Measurements from ENCODE around the gene CPA1. TPM values are rescaled to one million over a fixed set of nuclear protein-coding genes. Genes with fewer than 3 reads are reported as not detected.

Gene CPA1
- total RNA-seq, 1 experiment from 2014 or later: not detected

DNA sequence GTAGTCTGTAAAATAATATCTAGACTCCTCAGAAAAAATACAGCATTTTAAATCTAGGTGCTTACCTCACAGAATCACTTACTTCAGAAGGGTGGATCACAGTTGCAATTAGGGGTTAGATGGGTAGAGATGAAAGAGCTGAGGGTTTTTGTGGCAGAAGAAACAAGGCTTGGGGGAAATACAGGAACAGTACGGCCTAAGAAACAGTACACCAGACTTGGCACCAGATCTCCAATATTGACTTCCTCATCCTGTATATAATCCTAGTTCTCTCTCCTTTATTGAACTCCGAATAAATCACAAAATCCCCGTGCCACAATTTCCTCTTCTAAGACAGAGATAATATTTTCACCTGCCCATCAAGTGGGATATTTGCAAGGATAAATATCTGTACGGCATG lies 46.3 kb downstream of the CPA1 start:
- H3K27ac ChIP-seq: no peak overlapping the region
- no peak overlapping the region for H2AFZ ChIP-seq
- no peaks in the 10 kb centered on the region for H3K79me2 ChIP-seq (ENCODE audit: low read depth)
- H3K4me1 ChIP-seq (replicated peaks; ENCODE audit: insufficient read depth): no peaks in the 10 kb centered on the region
- H3F3A ChIP-seq (ENCODE audit: insufficient read depth, low read depth): no peaks in the 10 kb centered on the region
- H3K27me3 ChIP-seq (ENCODE audit: insufficient read depth, low read depth): no peaks in the 10 kb centered on the region
- no peak for TF ChIP-seq EZH2 (IDR thresholded peaks at IDR 0.05; ENCODE audit: low read depth)
- TF ChIP-seq, protein P1, sequence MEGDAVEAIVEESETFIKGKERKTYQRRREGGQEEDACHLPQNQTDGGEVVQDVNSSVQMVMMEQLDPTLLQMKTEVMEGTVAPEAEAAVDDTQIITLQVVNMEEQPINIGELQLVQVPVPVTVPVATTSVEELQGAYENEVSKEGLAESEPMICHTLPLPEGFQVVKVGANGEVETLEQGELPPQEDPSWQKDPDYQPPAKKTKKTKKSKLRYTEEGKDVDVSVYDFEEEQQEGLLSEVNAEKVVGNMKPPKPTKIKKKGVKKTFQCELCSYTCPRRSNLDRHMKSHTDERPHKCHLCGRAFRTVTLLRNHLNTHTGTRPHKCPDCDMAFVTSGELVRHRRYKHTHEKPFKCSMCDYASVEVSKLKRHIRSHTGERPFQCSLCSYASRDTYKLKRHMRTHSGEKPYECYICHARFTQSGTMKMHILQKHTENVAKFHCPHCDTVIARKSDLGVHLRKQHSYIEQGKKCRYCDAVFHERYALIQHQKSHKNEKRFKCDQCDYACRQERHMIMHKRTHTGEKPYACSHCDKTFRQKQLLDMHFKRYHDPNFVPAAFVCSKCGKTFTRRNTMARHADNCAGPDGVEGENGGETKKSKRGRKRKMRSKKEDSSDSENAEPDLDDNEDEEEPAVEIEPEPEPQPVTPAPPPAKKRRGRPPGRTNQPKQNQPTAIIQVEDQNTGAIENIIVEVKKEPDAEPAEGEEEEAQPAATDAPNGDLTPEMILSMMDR (conservative IDR thresholded peaks at IDR 0.05): no peak
- ChIA-PET CTCF (no interaction called here), POLR2A (ENCODE audit: unreplicated experiment) (no interaction called here)
- no peaks in the 10 kb centered on the region for H3K9me3 ChIP-seq (ENCODE audit: insufficient read depth, low read depth)
- no TSS peak for BruUV-seq (replicated peaks)
- H4K20me1 ChIP-seq (ENCODE audit: insufficient read depth): no peaks in the 10 kb centered on the region
- no peak overlapping the region for H3K4me3 ChIP-seq
- DNase-seq: no peak
- H3K9me2 ChIP-seq (ENCODE audit: insufficient read depth): no peaks in the 10 kb centered on the region
- intact Hi-C loops (cut with micrococcal nuclease; ENCODE audit: unreplicated experiment): no loop called here
- H3K36me3 ChIP-seq (ENCODE audit: low read depth): peaks cover 14% of the 10 kb centered on the region; the same call in 1 of the 2 replicates
- H3K4me2 ChIP-seq: no peak overlapping the region

DNA sequence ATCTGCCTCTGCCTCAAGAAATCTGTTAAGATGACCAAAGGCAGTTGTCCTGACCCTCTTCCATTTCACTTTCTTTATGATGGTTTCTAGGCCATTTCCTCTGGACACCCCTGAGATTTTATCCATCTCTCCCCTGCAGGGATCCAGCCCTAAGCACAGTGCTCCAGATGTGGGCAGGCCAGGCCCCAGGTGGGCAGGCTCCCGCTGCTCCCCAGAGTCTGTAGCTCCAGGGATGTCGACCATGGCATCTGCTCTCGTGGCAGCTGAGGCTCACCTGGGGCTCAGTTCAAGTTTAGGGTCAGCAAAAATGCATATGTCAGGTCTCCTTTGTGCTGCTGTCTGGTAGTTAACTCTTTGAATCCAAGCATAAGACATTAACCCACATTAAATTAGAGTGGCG lies 48.7 kb downstream of the CPA1 start:
- Histone ChIP-seq H3K79me2 (ENCODE audit: low read depth) (no peaks in the 10 kb centered on the region), H3K9me3 (ENCODE audit: insufficient read depth, low read depth) (no peaks in the 10 kb centered on the region), H3K27ac (no peak overlapping the region), H3K36me3 (ENCODE audit: low read depth) (peaks cover 14% of the 10 kb centered on the region; the same call in 1 of the 2 replicates), H3K4me1 (replicated peaks; ENCODE audit: insufficient read depth) (peaks cover 13% of the 10 kb centered on the region), H2AFZ (no peak overlapping the region), H3K4me2 (no peak overlapping the region), H3F3A (ENCODE audit: insufficient read depth, low read depth) (no peaks in the 10 kb centered on the region), H3K27me3 (ENCODE audit: insufficient read depth, low read depth) (no peaks in the 10 kb centered on the region), H3K9me2 (ENCODE audit: insufficient read depth) (no peaks in the 10 kb centered on the region), H4K20me1 (ENCODE audit: insufficient read depth) (no peaks in the 10 kb centered on the region), H3K4me3 (no peak overlapping the region)
- no peak for DNase-seq
- ChIA-PET CTCF (no interaction called here), POLR2A (ENCODE audit: unreplicated experiment) (no interaction called here)
- no TSS peak for BruUV-seq (replicated peaks)
- TF ChIP-seq, protein P1 (conservative IDR thresholded peaks at IDR 0.05): no peak
- no peak for TF ChIP-seq EZH2 (IDR thresholded peaks at IDR 0.05; ENCODE audit: low read depth)
- intact Hi-C loops (cut with micrococcal nuclease; ENCODE audit: unreplicated experiment): no loop called here

DNA sequence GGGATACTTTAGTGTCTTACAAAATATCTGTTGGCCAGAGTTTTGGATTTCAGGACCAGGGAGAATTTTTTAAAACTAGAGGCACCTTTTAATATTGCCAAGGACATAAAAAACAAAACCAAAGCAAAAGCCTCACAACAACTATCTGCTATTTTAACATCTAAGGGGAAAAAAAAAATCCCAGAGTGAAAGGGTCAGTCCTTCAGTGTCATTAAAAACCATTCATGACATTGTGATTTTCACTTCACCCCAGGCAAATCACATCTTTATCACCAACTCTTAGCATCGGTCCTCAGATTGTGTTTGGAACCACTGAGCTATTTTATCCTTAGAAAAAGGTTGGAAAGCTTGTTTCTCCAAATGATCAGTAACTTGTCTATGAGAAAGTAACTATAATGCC lies 49.8 kb downstream of the CPA1 start:
- no peaks in the 10 kb centered on the region for H3K9me2 ChIP-seq (ENCODE audit: insufficient read depth)
- no peak overlapping the region for H3K27ac ChIP-seq
- DNase-seq: no peak
- peaks cover 4% of the 10 kb centered on the region; the same call in 1 of the 2 replicates for H3F3A ChIP-seq (ENCODE audit: insufficient read depth, low read depth)
- CTCF ChIA-PET: no interaction called here
- no TSS peak for BruUV-seq (replicated peaks)
- H3K36me3 ChIP-seq (ENCODE audit: low read depth): peaks cover 14% of the 10 kb centered on the region; the same call in 1 of the 2 replicates
- H3K79me2 ChIP-seq (ENCODE audit: low read depth): no peaks in the 10 kb centered on the region
- no peaks in the 10 kb centered on the region for H3K9me3 ChIP-seq (ENCODE audit: insufficient read depth, low read depth)
- no peak for TF ChIP-seq EZH2 (IDR thresholded peaks at IDR 0.05; ENCODE audit: low read depth)
- intact Hi-C loops (cut with micrococcal nuclease; ENCODE audit: unreplicated experiment): no loop called here
- POLR2A ChIA-PET (ENCODE audit: unreplicated experiment): no interaction called here
- no peak overlapping the region for H3K4me3 ChIP-seq
- H3K27me3 ChIP-seq (ENCODE audit: insufficient read depth, low read depth): no peaks in the 10 kb centered on the region
- peaks cover 13% of the 10 kb centered on the region for H3K4me1 ChIP-seq (replicated peaks; ENCODE audit: insufficient read depth)
- no peak overlapping the region for H2AFZ ChIP-seq
- H4K20me1 ChIP-seq (ENCODE audit: insufficient read depth): no peaks in the 10 kb centered on the region
- no peak overlapping the region for H3K4me2 ChIP-seq

Data from PC-9 (cell line).